ENCODE data around the gene ESPN.

DNA sequence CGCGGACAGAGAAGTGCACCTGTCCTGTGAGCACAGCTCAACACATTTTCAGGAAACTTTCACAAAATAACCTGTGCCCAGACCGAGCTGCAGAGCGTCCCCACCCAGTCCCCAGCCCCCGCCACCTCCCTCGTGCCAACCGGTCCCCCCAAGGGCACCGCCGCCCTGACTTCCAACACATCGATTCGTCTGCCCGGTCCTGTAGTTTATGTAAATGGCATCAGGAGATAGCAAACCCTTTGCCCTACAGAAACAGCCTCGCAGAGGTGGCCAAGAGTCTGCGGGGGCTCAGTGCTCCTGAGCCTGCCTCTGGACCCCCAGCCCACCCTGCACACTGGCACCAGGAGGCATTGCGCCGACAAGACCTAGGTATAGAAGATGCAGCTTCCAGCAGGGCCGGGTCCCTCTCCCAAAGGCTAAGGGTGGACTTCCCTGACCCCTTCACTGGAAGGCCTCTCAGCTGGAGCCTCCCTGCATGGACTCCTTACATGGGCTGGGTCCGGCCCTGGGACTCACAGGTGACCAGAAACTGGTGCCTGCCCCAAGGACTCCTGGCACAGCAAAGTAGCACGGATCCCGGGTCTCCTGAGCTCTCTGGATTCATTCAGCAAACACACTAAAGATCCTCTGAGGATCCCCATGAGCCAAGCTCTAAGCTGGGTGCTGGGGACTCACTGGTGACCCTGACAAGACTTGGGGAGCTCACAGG, 73.4 kb downstream of the ESPN start:
- TF ChIP-seq, protein P1, sequence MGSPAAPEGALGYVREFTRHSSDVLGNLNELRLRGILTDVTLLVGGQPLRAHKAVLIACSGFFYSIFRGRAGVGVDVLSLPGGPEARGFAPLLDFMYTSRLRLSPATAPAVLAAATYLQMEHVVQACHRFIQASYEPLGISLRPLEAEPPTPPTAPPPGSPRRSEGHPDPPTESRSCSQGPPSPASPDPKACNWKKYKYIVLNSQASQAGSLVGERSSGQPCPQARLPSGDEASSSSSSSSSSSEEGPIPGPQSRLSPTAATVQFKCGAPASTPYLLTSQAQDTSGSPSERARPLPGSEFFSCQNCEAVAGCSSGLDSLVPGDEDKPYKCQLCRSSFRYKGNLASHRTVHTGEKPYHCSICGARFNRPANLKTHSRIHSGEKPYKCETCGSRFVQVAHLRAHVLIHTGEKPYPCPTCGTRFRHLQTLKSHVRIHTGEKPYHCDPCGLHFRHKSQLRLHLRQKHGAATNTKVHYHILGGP (tag by site-specific recombination; IDR thresholded peaks at IDR 0.05), result no peak
- TF ChIP-seq, protein P2, sequence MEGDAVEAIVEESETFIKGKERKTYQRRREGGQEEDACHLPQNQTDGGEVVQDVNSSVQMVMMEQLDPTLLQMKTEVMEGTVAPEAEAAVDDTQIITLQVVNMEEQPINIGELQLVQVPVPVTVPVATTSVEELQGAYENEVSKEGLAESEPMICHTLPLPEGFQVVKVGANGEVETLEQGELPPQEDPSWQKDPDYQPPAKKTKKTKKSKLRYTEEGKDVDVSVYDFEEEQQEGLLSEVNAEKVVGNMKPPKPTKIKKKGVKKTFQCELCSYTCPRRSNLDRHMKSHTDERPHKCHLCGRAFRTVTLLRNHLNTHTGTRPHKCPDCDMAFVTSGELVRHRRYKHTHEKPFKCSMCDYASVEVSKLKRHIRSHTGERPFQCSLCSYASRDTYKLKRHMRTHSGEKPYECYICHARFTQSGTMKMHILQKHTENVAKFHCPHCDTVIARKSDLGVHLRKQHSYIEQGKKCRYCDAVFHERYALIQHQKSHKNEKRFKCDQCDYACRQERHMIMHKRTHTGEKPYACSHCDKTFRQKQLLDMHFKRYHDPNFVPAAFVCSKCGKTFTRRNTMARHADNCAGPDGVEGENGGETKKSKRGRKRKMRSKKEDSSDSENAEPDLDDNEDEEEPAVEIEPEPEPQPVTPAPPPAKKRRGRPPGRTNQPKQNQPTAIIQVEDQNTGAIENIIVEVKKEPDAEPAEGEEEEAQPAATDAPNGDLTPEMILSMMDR (tag by site-specific recombination; IDR thresholded peaks at IDR 0.05), result no peak
- TF ChIP-seq ZNF24 (tag by site-specific recombination; IDR thresholded peaks at IDR 0.05), result no peak
- TF ChIP-seq ZNF10 (tag by site-specific recombination; IDR thresholded peaks at IDR 0.05), result no peak
- no peak for TF ChIP-seq ZNF274 (IDR thresholded peaks at IDR 0.05; ENCODE audit: low read length)
- TF ChIP-seq ZNF274 (tag by site-specific recombination; IDR thresholded peaks at IDR 0.05; ENCODE audit: borderline replicate concordance), result no peak
- TF ChIP-seq, protein P3, sequence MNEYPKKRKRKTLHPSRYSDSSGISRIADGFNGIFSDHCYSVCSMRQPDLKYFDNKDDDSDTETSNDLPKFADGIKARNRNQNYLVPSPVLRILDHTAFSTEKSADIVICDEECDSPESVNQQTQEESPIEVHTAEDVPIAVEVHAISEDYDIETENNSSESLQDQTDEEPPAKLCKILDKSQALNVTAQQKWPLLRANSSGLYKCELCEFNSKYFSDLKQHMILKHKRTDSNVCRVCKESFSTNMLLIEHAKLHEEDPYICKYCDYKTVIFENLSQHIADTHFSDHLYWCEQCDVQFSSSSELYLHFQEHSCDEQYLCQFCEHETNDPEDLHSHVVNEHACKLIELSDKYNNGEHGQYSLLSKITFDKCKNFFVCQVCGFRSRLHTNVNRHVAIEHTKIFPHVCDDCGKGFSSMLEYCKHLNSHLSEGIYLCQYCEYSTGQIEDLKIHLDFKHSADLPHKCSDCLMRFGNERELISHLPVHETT (tag by site-specific recombination; IDR thresholded peaks at IDR 0.05), result no peak
- TF ChIP-seq EGR2 (tag by site-specific recombination; IDR thresholded peaks at IDR 0.05; ENCODE audit: low read depth), result no peak
- TF ChIP-seq ZNF404 (tag by site-specific recombination; IDR thresholded peaks at IDR 0.05), result no peak
- no peak for TF ChIP-seq ZBTB20 (tag by site-specific recombination; IDR thresholded peaks at IDR 0.05)
- TF ChIP-seq ZNF121 (tag by site-specific recombination; IDR thresholded peaks at IDR 0.05), result no peak
- TF ChIP-seq ZFP3 (tag by site-specific recombination; IDR thresholded peaks at IDR 0.05; ENCODE audit: low read depth), result no peak
- TF ChIP-seq YY1 (tag by site-specific recombination; IDR thresholded peaks at IDR 0.05), result no peak
- TF ChIP-seq, protein P4, sequence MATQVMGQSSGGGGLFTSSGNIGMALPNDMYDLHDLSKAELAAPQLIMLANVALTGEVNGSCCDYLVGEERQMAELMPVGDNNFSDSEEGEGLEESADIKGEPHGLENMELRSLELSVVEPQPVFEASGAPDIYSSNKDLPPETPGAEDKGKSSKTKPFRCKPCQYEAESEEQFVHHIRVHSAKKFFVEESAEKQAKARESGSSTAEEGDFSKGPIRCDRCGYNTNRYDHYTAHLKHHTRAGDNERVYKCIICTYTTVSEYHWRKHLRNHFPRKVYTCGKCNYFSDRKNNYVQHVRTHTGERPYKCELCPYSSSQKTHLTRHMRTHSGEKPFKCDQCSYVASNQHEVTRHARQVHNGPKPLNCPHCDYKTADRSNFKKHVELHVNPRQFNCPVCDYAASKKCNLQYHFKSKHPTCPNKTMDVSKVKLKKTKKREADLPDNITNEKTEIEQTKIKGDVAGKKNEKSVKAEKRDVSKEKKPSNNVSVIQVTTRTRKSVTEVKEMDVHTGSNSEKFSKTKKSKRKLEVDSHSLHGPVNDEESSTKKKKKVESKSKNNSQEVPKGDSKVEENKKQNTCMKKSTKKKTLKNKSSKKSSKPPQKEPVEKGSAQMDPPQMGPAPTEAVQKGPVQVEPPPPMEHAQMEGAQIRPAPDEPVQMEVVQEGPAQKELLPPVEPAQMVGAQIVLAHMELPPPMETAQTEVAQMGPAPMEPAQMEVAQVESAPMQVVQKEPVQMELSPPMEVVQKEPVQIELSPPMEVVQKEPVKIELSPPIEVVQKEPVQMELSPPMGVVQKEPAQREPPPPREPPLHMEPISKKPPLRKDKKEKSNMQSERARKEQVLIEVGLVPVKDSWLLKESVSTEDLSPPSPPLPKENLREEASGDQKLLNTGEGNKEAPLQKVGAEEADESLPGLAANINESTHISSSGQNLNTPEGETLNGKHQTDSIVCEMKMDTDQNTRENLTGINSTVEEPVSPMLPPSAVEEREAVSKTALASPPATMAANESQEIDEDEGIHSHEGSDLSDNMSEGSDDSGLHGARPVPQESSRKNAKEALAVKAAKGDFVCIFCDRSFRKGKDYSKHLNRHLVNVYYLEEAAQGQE (tag by site-specific recombination; IDR thresholded peaks at IDR 0.05), result no peak
